GM18867 (cell line): ENCODE data around the gene GRK5.

ENCODE experiments used
- ATAC-seq: cut with Tn5 transposase; IDR thresholded peaks from one replicate; pipeline ENCODE4 v1.9.1; 2021; ENCODE audit warnings: mild to moderate bottlenecking, moderate library complexity; ENCODE audit not compliant: unreplicated experiment

The GRK5 gene

GRCh38 chr10:119469325-119469707 is 261.9 kb downstream of the GRK5 start:
- no peak for ATAC-seq

GRCh38 chr10:119469846-119470245 is 262.5 kb downstream of the GRK5 start:
- ATAC-seq = no peak

- no peak for ATAC-seq
Observed at GRCh38 chr10:119470920-119471702, 263.7 kb downstream of the GRK5 start.

GRCh38 chr10:119473771-119474170 is 266.4 kb downstream of the GRK5 start:
- no peak for ATAC-seq

- ATAC-seq = no peak
Observed at GRCh38 chr10:119474606-119475005, 267.2 kb downstream of the GRK5 start.

GRCh38 chr10:119477444-119477843 is 270.1 kb downstream of the GRK5 start:
- ATAC-seq = peak; percentile 61

- ATAC-seq = peak; percentile 84
Observed at GRCh38 chr10:119478111-119478802, 270.9 kb downstream of the GRK5 start.

- no peak for ATAC-seq
Observed at GRCh38 chr10:119478811-119479341, 271.5 kb downstream of the GRK5 start.

GRCh38 chr10:119479532-119479931 is 272.2 kb downstream of the GRK5 start:
- no peak for ATAC-seq

- no peak for ATAC-seq
Observed at GRCh38 chr10:119480667-119481066, 273.3 kb downstream of the GRK5 start.

- no peak for ATAC-seq
Observed at GRCh38 chr10:119481781-119482426, 274.5 kb downstream of the GRK5 start.

- ATAC-seq = no peak
Observed at GRCh38 chr10:119483001-119483400, 275.6 kb downstream of the GRK5 start.

GRCh38 chr10:119483839-119484238 is 276.5 kb downstream of the GRK5 start:
- no peak for ATAC-seq

- ATAC-seq = no peak
Observed at GRCh38 chr10:119488675-119489074, 281.3 kb downstream of the GRK5 start.

- ATAC-seq = no peak
Observed at GRCh38 chr10:119489991-119490326, 282.6 kb downstream of the GRK5 start.

- ATAC-seq = no peak
Observed at GRCh38 chr10:119491966-119492757, 284.8 kb downstream of the GRK5 start.

GRCh38 chr10:119493155-119493554 is 285.8 kb downstream of the GRK5 start:
- ATAC-seq = no peak

GRCh38 chr10:119494236-119495020 is 287.1 kb downstream of the GRK5 start:
- no peak for ATAC-seq

- ATAC-seq = no peak
Observed at GRCh38 chr10:119495021-119495505, 287.7 kb downstream of the GRK5 start.

- ATAC-seq = no peak
Observed at GRCh38 chr10:119495545-119495944, 288.2 kb downstream of the GRK5 start.
